H1 (cell line): ENCODE measurements around the gene XPNPEP2. TPM values are rescaled to one million over a fixed set of nuclear protein-coding genes. Genes with fewer than 3 reads are reported as not detected.

Experiments
- CTCF ChIA-PET: fragments of 300-600 bp; sonication (Branson Sonifier 250); formaldehyde crosslinking; loops from one replicate; lab custom pipeline; 2021; ENCODE audit not compliant: partially characterized antibody; lab: Charles Lee
- POLR2A ChIA-PET: fragments of 300-600 bp; sonication (Branson Sonifier 250); formaldehyde crosslinking; loops from one replicate; lab custom pipeline; 2021; ENCODE audit warnings: inconsistent platforms; ENCODE audit not compliant: partially characterized antibody; lab: Charles Lee
- DNase-seq, 2 experiments: peaks; one replicate each; pipeline versions ENCODE4 v3.0.0 to v3.0.0-alpha.2; 2010 to 2022; ENCODE audit warnings: low spot score in 2 of 2, low read depth in 1 of 2, mixed read lengths in 1 of 2
- FAIRE-seq: peaks from 2 replicates; lab custom pipeline; 2011; peaks lifted over from hg19 to GRCh38; lab: Jason Lieb, UNC
- H2AFZ ChIP-seq: 2 replicates; pipeline ENCODE4 v1.8.1; 2012; ENCODE audit warnings: low read length, inconsistent platforms
- H2AK5ac ChIP-seq: 2 replicates; pipeline ENCODE4 v1.6.1; 2013; ENCODE audit warnings: low read depth, low read length
- H2BK120ac ChIP-seq: replicated peaks from 2 replicates; pipeline ENCODE3; 2013; ENCODE audit warnings: low read depth, low read length, inconsistent platforms
- H2BK12ac ChIP-seq: 2 replicates; pipeline ENCODE4 v1.6.1; 2013; ENCODE audit warnings: low read depth, low read length
- H2BK15ac ChIP-seq: 2 replicates; pipeline ENCODE4 v1.6.1; 2013; ENCODE audit warnings: low read length
- H2BK20ac ChIP-seq: 2 replicates; pipeline ENCODE4 v1.6.1; 2013; ENCODE audit warnings: low read length
- H2BK5ac ChIP-seq: 2 replicates; pipeline ENCODE4 v1.6.1; 2013; ENCODE audit warnings: low read depth, low read length
- H3K14ac ChIP-seq: 2 replicates; pipeline ENCODE4 v1.6.1; 2013; ENCODE audit warnings: inconsistent platforms; ENCODE audit not compliant: insufficient read length
- H3K18ac ChIP-seq: 2 replicates; pipeline ENCODE4 v1.6.1; 2013; ENCODE audit warnings: low read length; ENCODE audit errors: extremely low read depth
- H3K23ac ChIP-seq: 2 replicates; pipeline ENCODE4 v1.6.1; 2013; ENCODE audit warnings: inconsistent platforms; ENCODE audit not compliant: insufficient read length
- H3K23me2 ChIP-seq: 2 replicates; pipeline ENCODE4 v1.6.1; 2013; ENCODE audit warnings: low read depth, low read length
- H3K27ac ChIP-seq: 2 replicates; pipeline ENCODE4 v1.6.1; 2011; ENCODE audit warnings: low read depth, low read length, inconsistent platforms
- H3K27me3 ChIP-seq, 4 experiments: replicated peaks in 1 of 4; 1 replicate in 1 of 4; 2 replicates in 3 of 4; pipeline versions ENCODE4 v1.6.1 to v1.8.1; 2011 to 2013; ENCODE audit warnings: low read length in 3 of 4, mild to moderate bottlenecking in 3 of 4, inconsistent platforms in 2 of 4, mixed read lengths in 2 of 4, moderate library complexity in 1 of 4; ENCODE audit not compliant: control insufficient read depth in 3 of 4, insufficient read depth in 3 of 4; ENCODE audit errors: extremely low read depth in 1 of 4
- H3K36me3 ChIP-seq, 4 experiments: 2 replicates each; pipeline versions ENCODE4 v1.6.1 to v1.8.1; 2011 to 2013; ENCODE audit warnings: mild to moderate bottlenecking in 4 of 4, low read length in 3 of 4, moderate library complexity in 2 of 4, control low read depth in 1 of 4, inconsistent platforms in 1 of 4; ENCODE audit not compliant: insufficient read depth in 4 of 4, control insufficient read depth in 2 of 4
- H3K4ac ChIP-seq: replicated peaks from 2 replicates; pipeline ENCODE3; 2013; ENCODE audit warnings: low read length, low read depth, mixed read lengths, inconsistent platforms; ENCODE audit not compliant: insufficient read length
- H3K4me1 ChIP-seq, 4 experiments: replicated peaks in 1 of 4; 1 replicate in 1 of 4; 2 replicates in 3 of 4; pipeline versions ENCODE4 v1.6.1 to v1.8.1; 2011 to 2013; ENCODE audit warnings: low read length in 3 of 4, inconsistent platforms in 2 of 4, mixed read lengths in 1 of 4; ENCODE audit not compliant: insufficient read depth in 4 of 4, control insufficient read depth in 3 of 4
- H3K4me2 ChIP-seq, 2 experiments: 2 replicates each; pipeline versions ENCODE4 v1.6.1 to v1.8.1; 2011 to 2013; ENCODE audit warnings: low read depth in 2 of 2, low read length in 2 of 2, control low read depth in 1 of 2, inconsistent platforms in 1 of 2, mild to moderate bottlenecking in 1 of 2; ENCODE audit not compliant: insufficient read depth in 1 of 2
- H3K4me3 ChIP-seq, 4 experiments: fragments of 200-600, 300-600 bp in 1 of 4; sonication (generic), shearing (Covaris generic), sonication (Bioruptor Twin) in 1 of 4; 2 replicates each; pipeline versions ENCODE4 v1.5.1 to v1.8.1; 2011 to 2016; ENCODE audit warnings: low read length in 4 of 4, low read depth in 3 of 4, control low read depth in 2 of 4, inconsistent platforms in 2 of 4, mild to moderate bottlenecking in 2 of 4, mixed read lengths in 1 of 4, moderate library complexity in 1 of 4; ENCODE audit not compliant: insufficient read depth in 2 of 4; ENCODE audit errors: extremely low read depth in 1 of 4
- H3K56ac ChIP-seq: replicated peaks from 2 replicates; pipeline ENCODE3; 2013; ENCODE audit warnings: low read depth, mild to moderate bottlenecking, mixed read lengths, low read length, inconsistent platforms; ENCODE audit not compliant: insufficient read length
- H3K79me1 ChIP-seq: 2 replicates; pipeline ENCODE4 v1.6.1; 2013; ENCODE audit warnings: low read depth, low read length, control low read depth
- H3K79me2 ChIP-seq, 2 experiments: 2 replicates each; pipeline versions ENCODE4 v1.6.1 to v1.8.1; 2012 to 2013; ENCODE audit warnings: low read length in 2 of 2, mild to moderate bottlenecking in 2 of 2, inconsistent platforms in 1 of 2; ENCODE audit not compliant: insufficient read depth in 2 of 2, control insufficient read depth in 1 of 2
- H3K9ac ChIP-seq, 4 experiments: replicated peaks in 1 of 4; 1 replicate in 1 of 4; 2 replicates in 3 of 4; pipeline versions ENCODE4 v1.6.1 to v1.8.1; 2011 to 2013; ENCODE audit warnings: low read depth in 3 of 4, low read length in 3 of 4, control low read depth in 2 of 4, mild to moderate bottlenecking in 2 of 4, moderate library complexity in 2 of 4, inconsistent platforms in 1 of 4; ENCODE audit errors: extremely low read depth in 1 of 4
- H3K9me3 ChIP-seq, 2 experiments: 2 replicates each; pipeline versions ENCODE4 v1.6.1 to v1.8.1; 2012 to 2013; ENCODE audit warnings: mild to moderate bottlenecking in 2 of 2, moderate library complexity in 2 of 2, control low read depth in 1 of 2, inconsistent platforms in 1 of 2, low read depth in 1 of 2, low read length in 1 of 2, mixed read lengths in 1 of 2; ENCODE audit not compliant: insufficient read depth in 2 of 2
- H4K20me1 ChIP-seq, 2 experiments: replicated peaks in 1 of 2; 2 replicates each; pipeline versions ENCODE3 to v1.8.1; 2011 to 2013; ENCODE audit warnings: inconsistent platforms in 2 of 2, low read length in 2 of 2, mild to moderate bottlenecking in 1 of 2; ENCODE audit not compliant: insufficient read depth in 2 of 2, control insufficient read depth in 1 of 2
- H4K5ac ChIP-seq: 2 replicates; pipeline ENCODE4 v1.6.1; 2013; ENCODE audit warnings: low read length, low read depth, mixed read lengths, inconsistent platforms; ENCODE audit not compliant: insufficient read length
- H4K8ac ChIP-seq: 2 replicates; pipeline ENCODE4 v1.8.0; 2013; ENCODE audit warnings: mild to moderate bottlenecking, moderate library complexity, low read length, inconsistent platforms; ENCODE audit not compliant: insufficient read depth; ENCODE audit errors: extremely low read depth
- H4K91ac ChIP-seq: replicated peaks from 2 replicates; pipeline ENCODE3; 2013; ENCODE audit warnings: low read length, mixed read lengths, inconsistent platforms; ENCODE audit not compliant: insufficient read length
- ATF3 ChIP-seq: IDR thresholded peaks from 2 replicates; pipeline ENCODE4 v1.6.1; 2011; ENCODE audit warnings: low read depth, mild to moderate bottlenecking, low read length; ENCODE audit not compliant: insufficient read depth
- CTCF ChIP-seq, 3 experiments: IDR thresholded peaks; 1 replicate in 2 of 3; 2 replicates in 1 of 3; pipeline versions ENCODE4 v1.5.1 to v1.6.1; 2011; ENCODE audit warnings: low read length in 3 of 3, mild to moderate bottlenecking in 3 of 3, inconsistent platforms in 2 of 3, low read depth in 1 of 3, moderate library complexity in 1 of 3; ENCODE audit not compliant: insufficient read depth in 1 of 3; ENCODE audit errors: control extremely low read depth in 1 of 3
- E2F6 ChIP-seq: IDR thresholded peaks from 2 replicates; pipeline ENCODE4 v1.6.1; 2012; ENCODE audit warnings: inconsistent platforms
- GTF2F1 ChIP-seq: IDR thresholded peaks from 2 replicates; pipeline ENCODE4 v1.6.1; 2012; ENCODE audit warnings: low read depth, low read length, improper control_type of control experiment, borderline replicate concordance
- HDAC6 ChIP-seq: IDR thresholded peaks from one replicate; pipeline ENCODE4 v1.7.1; 2012; ENCODE audit warnings: low read depth, mild to moderate bottlenecking, inconsistent platforms, low read length, moderate library complexity
- KDM4A ChIP-seq: IDR thresholded peaks from one replicate; pipeline ENCODE4 v1.7.1; 2012; ENCODE audit warnings: low read depth, mild to moderate bottlenecking, moderate library complexity, low read length, inconsistent platforms; ENCODE audit not compliant: severe bottlenecking
- MAFK ChIP-seq: IDR thresholded peaks from 2 replicates; pipeline ENCODE4 v1.6.1; 2012; ENCODE audit warnings: low read depth, mild to moderate bottlenecking, improper control_type of control experiment, low read length
- SP1 ChIP-seq: IDR thresholded peaks from 2 replicates; pipeline ENCODE4 v1.6.1; 2011; ENCODE audit warnings: low read depth, low read length
- TCF12 ChIP-seq: IDR thresholded peaks from 2 replicates; pipeline ENCODE4 v1.6.1; 2011; ENCODE audit warnings: low read depth, mild to moderate bottlenecking, low read length
- WGBS, 2 experiments: shearing (Covaris generic) in 1 of 2; methylation state at CpG; one replicate each; pipeline versions ENCODE4 v1.1.6 to v1.1.7; 2013 to 2015; ENCODE audit warnings: low lambda C conversion rate in 2 of 2, mixed read lengths in 2 of 2, inconsistent platforms in 1 of 2, low coverage in 1 of 2, missing lambda C conversion rate in 1 of 2; ENCODE audit not compliant: insufficient replicate concordance in 2 of 2, insufficient coverage in 1 of 2, insufficient read length in 1 of 2; ENCODE audit errors: extremely low coverage in 1 of 2, missing lambda C conversion rate in 1 of 2; 5-methylcytosine and 5-hydroxymethylcytosine counted together
- polyA plus RNA-seq, 7 experiments: library from polyadenylated mRNA; depleted of rRNA in 3 of 7; stranded (reverse) in 5 of 7; unstranded in 2 of 7; fragments of >200 nt in 5 of 7; fragments of 200-250 nt in 2 of 7; gene quantifications; 1 replicate in 5 of 7; 2 replicates in 1 of 7; 4 replicates in 1 of 7; pipeline versions ENCODE4 v1.2.1 to v1.2.3, GENCODE V29; 2011 to 2013; ENCODE audit warnings: missing spikeins in 2 of 7, mixed read lengths in 2 of 7
- total RNA-seq: library from RNA; stranded (reverse); fragmentation: NEBNext Ultra II Directional; extraction: Animal tissue kit (Norgen Biotek cat#: 25700); gene quantifications from 2 replicates; pipeline ENCODE4 v1.2.1, GENCODE V29; 2021

XPNPEP2 gene
- total and polyA plus RNA-seq, 2 of the 8 experiments (the other 6 are each of a cell fraction or from before 2014, with no cell fraction given) = 0.27 TPM; not detected in 1

GRCh38 chrX:129779086-129779672 lies 40.4 kb downstream of the XPNPEP2 start:
- Histone ChIP-seq H3K4me3 (no peak overlapping the region), H3K27me3 (no peaks in the 10 kb centered on the region), H4K20me1 (no peaks in the 10 kb centered on the region), H2AFZ (no peak overlapping the region), H3K9ac (no peak overlapping the region), H2BK12ac (no peak overlapping the region), H3K9me3 (no peaks in the 10 kb centered on the region), H2AK5ac (no peak overlapping the region), H3K4me2 (no peak overlapping the region), H2BK120ac (no peak overlapping the region), H3K79me2 (no peaks in the 10 kb centered on the region), H3K4me1 (peaks cover 0 to 2% (median 0%) of the 10 kb centered on the region in 4 experiments; a peak in 2 of 7 replicates), H3K36me3 (no peaks in the 10 kb centered on the region), H4K5ac (no peak overlapping the region), H4K8ac (no peak overlapping the region), H3K18ac (no peak overlapping the region), H2BK15ac (no peak overlapping the region), H3K4ac (no peak overlapping the region), H3K79me1 (no peaks in the 10 kb centered on the region), H2BK20ac (no peak overlapping the region), H4K91ac (no peak overlapping the region), H2BK5ac (no peak overlapping the region), H3K23ac (no peak overlapping the region), H3K27ac (no peak overlapping the region), H3K56ac (no peak overlapping the region), H3K14ac (no peak overlapping the region), H3K23me2 (no peaks in the 10 kb centered on the region)
- DNase-seq (no peak), FAIRE-seq (no peak)
- CTCF ChIA-PET = interaction anchor here (0.7 to 1.2 kb wide), 3 partner anchors 22 to 249 kb away, joined by 3 to 5 read pairs (median 3); no protein-coding TSS in a partner anchor
- POLR2A ChIA-PET = interaction anchor here (1.3 kb wide), 1 partner anchor 23 kb away, joined by 3 read pairs; no protein-coding TSS in a partner anchor
- WGBS, 2 experiments = 90% methylated on average over 6 of the region's 7 CpGs; no CpG with 5 or more reads in 1 of the 2 experiments
- TF ChIP-seq SP1 (no peak), KDM4A (no peak), TCF12 (no peak), E2F6 (no peak), HDAC6 (no peak), CTCF (IDR thresholded peaks at IDR 0.05; ENCODE audit: control extremely low read depth in 1 of 3, insufficient read depth in 1 of 3, low read depth in 1 of 3, low read length in 3 of 3) (no peak), GTF2F1 (no peak), ATF3 (no peak), MAFK (no peak)
